ENCODE measurements around the gene SCN1B.
"Not testable (repeated sequence)": the region's sequence is repeated elsewhere in the genome, so short reads cannot be mapped to it uniquely, and the experiment has no call there.

Gene SCN1B

GRCh38 chr19:35044317-35045117 lies 14.2 kb downstream of the SCN1B start:
- no peak for DNase-seq (ENCODE audit: low spot score)

GRCh38 chr19:35045667-35046300 lies 15.5 kb downstream of the SCN1B start:
- no peak overlapping the region for H3K27ac ChIP-seq
- no peak overlapping the region for H3K4me3 ChIP-seq
- no peak for DNase-seq (ENCODE audit: low spot score)
- no peak for TF ChIP-seq CTCF (IDR thresholded peaks at IDR 0.05)

More at GRCh38 chr19:35044317-35045117, 14.2 kb downstream of the SCN1B start:
- TF ChIP-seq CTCF (IDR thresholded peaks at IDR 0.05), result peak; percentile 92
- Histone ChIP-seq H3K27ac (no peak overlapping the region), H3K4me3 (no peak overlapping the region)

GRCh38 chr19:35046461-35046860 lies 16.2 kb downstream of the SCN1B start:
- H3K4me3 ChIP-seq, result no peak overlapping the region
- DNase-seq (ENCODE audit: low spot score), result no peak
- no peak overlapping the region for H3K27ac ChIP-seq
- no peak for TF ChIP-seq CTCF (IDR thresholded peaks at IDR 0.05)

GRCh38 chr19:35048911-35049411 lies 18.7 kb downstream of the SCN1B start:
- no peak for DNase-seq (ENCODE audit: low spot score)
- no peak overlapping the region for H3K4me3 ChIP-seq
- no peak overlapping the region for H3K27ac ChIP-seq

GRCh38 chr19:35049456-35049855 lies 19.2 kb downstream of the SCN1B start:
- no peak for TF ChIP-seq CTCF (IDR thresholded peaks at IDR 0.05)
- Histone ChIP-seq H3K27ac (no peak overlapping the region), H3K4me3 (no peak overlapping the region)
- no peak for DNase-seq (ENCODE audit: low spot score)

More at GRCh38 chr19:35048911-35049411, 18.7 kb downstream of the SCN1B start:
- no peak for TF ChIP-seq CTCF (IDR thresholded peaks at IDR 0.05)

GRCh38 chr19:35050662-35051061 lies 20.4 kb downstream of the SCN1B start:
- H3K27ac ChIP-seq; H3K4me3 ChIP-seq; DNase-seq (ENCODE audit: low spot score): not testable (repeated sequence)

GRCh38 chr19:35051268-35051667 lies 21.0 kb downstream of the SCN1B start:
- DNase-seq (ENCODE audit: low spot score); H3K27ac ChIP-seq; H3K4me3 ChIP-seq: not testable (repeated sequence)

GRCh38 chr19:35051796-35052195 lies 21.5 kb downstream of the SCN1B start:
- TF ChIP-seq CTCF (IDR thresholded peaks at IDR 0.05), result no peak
- Histone ChIP-seq H3K27ac (no peak overlapping the region), H3K4me3 (no peak overlapping the region)
- DNase-seq (ENCODE audit: low spot score), result no peak
